Stimulated activated CD8-positive, alpha-beta memory T cell treated with anti-CD3 and anti-CD28 coated beads, Interleukin-12 subunit alpha, Interleukin-12 subunit beta, amount 100 ng/mL, for 4 hours (primary cell): Measurements from ENCODE around the gene TBC1D14.

Experiments used
- DNase-seq: peaks from one replicate; pipeline ENCODE4 v3.0.0-alpha.2; 2020; ENCODE audit warnings: low read depth

The TBC1D14 gene, protein sequence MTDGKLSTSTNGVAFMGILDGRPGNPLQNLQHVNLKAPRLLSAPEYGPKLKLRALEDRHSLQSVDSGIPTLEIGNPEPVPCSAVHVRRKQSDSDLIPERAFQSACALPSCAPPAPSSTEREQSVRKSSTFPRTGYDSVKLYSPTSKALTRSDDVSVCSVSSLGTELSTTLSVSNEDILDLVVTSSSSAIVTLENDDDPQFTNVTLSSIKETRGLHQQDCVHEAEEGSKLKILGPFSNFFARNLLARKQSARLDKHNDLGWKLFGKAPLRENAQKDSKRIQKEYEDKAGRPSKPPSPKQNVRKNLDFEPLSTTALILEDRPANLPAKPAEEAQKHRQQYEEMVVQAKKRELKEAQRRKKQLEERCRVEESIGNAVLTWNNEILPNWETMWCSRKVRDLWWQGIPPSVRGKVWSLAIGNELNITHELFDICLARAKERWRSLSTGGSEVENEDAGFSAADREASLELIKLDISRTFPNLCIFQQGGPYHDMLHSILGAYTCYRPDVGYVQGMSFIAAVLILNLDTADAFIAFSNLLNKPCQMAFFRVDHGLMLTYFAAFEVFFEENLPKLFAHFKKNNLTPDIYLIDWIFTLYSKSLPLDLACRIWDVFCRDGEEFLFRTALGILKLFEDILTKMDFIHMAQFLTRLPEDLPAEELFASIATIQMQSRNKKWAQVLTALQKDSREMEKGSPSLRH

DNA sequence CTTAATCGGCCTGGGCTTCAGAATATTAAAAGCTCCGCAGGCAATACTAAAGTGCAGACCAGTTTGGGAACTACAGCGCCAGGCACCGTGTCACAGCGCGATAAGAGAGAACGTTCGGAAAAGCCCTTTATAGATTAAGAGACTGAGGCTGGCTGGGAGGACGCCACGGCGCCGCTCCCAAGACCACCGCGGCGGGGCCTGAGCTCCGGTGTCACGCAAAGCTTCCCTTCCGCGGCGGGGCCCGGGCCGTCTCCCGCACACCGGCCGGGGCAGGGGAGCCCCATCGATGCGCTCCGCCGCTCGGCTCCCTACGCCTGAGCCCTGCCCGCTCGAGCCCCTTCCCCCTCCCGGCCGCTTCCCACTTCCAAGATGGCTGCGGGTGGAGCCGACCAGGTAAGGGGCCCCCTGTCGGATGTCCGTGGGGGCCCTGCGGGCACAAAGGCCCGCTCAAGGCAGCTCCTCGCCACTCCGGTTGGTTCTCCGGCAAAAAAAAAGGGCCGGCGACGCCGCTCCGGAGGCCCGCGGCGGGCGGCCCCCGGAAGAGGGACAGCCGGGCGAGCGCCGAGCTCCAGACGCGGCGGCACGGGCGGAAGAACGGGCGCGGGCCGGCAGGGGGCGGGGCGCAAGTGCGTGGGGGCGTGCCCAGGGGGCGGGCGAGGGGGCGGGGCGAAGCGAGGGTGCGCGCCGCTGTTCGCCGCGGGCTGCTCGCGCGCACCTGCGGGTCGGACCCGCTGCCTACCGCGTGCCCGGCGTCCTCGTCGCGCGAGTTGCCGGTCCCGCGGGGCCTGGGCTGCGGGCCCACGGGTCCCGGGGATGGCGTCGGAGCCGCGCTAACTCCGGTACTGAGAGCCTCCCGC lies at the start of gene TBC1D14:
TSS of gene TBC1D14 (plus strand) at position 714 of the 857 bp plus-strand sequence. CDS start 13,564 bp downstream, outside the sequence.
- peak; percentile 79 for DNase-seq

DNA sequence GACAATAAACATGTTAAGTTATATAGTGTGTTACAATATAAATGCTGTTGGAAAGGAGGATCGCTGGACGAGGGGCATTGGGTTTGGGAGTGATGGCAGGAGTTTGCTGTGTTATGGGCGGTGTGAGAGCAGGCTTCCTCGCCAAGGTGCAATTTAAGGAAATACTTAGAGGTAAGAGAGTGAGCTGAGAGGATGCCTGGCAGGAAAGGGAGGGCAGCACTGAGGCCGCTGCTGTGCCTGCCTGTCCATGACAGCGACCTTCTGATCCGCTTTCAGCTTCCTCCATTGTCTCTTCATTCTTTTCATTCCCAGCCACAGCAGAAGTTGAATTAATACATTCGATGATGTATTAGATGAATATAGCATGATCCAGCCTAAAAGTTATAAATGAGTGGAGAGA lies 41.2 kb upstream of the TBC1D14 start:
- DNase-seq = no peak

DNA sequence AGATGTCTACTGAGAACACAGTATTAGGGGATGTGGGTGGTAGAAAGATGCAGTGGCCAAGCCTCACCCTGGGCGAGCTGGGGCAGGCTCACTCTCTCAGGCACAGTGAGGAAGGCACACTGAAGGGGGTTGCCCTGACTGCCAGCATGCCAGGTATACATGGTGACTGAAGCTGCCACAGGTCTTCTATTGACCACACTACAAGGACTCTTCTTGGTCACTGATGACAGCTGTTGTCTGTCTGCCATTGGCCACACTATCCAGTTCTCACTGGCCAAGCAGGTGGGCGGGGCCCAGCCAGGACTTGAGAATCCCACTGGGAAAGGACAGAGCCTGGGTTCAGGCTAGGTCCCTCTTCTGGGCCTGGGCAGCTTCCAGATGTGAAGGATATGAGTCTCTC lies 39.7 kb upstream of the TBC1D14 start:
- no peak for DNase-seq

DNA sequence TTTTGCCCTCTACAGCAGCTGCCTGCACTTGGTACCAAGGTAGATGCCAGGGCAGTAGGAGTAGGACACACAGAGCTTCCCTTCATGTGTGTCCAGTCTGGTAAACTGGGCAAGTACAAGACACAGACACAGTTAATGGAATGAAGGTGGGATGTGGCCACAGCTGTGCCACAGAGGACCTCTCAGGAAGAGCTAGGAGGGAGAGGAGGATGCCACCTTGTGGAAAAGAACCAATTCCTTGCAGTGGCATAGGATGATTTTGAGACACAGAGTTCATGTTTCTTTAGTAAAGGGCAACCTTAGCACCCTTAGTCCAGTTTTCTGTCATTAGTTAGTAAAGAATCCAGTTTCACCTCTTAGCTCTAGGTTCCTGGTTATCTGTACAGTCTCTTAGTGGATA lies 36.3 kb upstream of the TBC1D14 start:
- no peak for DNase-seq

DNA sequence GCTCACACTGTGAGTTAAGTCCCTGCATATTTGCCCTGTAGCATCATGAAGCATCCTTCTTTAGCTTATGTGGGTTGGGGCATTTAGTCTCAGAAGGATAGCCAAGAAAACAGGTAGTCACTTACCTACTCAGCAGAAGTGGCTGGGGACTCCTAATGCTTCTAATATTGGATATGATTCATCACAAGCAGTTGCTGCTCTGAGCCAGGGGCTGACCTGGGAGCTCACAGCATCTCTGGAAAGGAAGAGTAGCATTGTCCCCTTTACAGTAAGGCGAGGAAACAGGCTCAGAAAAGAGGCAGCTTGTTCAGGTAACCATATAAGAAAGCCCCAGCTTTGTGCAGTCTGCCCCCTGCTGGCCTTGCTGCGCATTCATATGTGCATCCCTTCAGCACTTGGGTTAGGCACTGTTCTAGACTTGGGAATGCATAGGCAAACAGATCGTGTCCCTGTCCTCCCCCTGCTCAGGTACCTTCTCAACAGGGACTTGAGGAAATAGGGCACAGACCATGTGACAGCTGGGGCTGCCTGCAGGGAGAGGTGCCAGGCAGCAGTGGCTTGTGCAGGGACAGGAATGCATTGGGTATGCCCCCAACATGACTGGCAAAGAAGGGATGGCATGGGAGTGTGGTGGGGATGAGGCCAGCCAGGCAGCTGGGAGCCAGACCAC lies 35.7 kb upstream of the TBC1D14 start:
- DNase-seq = peak; percentile 60

DNA sequence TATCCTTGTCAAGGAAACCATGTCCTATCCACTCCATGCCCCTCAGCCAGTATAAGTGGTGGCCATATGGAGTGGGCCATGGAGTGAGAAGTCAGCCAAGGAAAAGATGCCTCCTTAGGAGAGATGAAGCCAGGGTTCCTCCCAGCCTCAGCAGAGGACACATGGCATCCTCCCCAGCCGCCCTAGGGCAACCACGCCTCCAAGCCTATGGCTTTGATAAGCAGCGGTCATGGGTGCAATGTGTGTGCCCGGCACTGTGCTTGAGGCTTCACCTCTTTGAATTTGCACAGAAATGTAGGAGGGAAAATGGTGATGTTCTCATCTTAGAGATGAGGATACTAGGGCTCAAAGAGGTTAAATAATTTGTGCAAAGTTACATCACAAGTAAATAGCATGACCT lies 34.6 kb upstream of the TBC1D14 start:
- DNase-seq = no peak

DNA sequence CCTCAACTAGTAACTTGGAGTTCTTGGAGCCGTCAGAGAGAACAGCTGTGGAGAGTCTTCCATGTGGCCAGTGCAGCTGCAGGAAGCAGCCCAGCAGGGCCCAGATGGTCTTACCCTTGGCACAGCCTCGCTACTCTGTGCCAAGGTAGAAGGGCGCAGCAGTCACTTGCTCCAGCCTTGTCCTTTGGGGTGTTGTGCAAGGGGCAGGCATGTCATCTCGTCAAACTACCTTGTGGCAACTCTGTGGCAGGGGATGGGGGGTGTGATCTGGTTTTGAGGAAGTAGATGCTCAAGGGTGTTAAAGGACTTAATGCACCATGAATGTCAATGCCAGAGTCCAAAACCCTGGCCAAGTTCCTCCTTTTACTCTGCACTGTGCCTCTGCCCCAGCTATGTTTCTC lies 34.2 kb upstream of the TBC1D14 start:
- no peak for DNase-seq

DNA sequence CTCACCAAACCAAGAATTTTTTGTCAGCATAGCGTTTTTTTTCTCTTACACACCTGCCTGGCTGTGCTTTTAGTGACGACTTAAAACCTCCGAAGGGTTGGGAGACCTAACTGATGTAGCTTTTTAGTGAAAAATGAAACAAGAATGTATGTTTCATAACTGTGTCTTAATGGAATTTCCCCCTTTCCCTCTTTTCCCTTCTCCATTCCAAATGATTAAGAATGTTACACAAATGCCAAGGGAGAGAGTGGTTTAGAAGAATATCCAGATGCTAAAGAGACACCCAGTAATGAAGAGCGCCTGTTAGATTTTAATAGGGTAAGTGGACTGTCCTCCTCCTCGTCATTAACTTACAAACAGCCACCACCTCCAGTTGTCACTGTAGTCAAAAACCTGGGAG lies 33.2 kb upstream of the TBC1D14 start:
- no peak for DNase-seq

DNA sequence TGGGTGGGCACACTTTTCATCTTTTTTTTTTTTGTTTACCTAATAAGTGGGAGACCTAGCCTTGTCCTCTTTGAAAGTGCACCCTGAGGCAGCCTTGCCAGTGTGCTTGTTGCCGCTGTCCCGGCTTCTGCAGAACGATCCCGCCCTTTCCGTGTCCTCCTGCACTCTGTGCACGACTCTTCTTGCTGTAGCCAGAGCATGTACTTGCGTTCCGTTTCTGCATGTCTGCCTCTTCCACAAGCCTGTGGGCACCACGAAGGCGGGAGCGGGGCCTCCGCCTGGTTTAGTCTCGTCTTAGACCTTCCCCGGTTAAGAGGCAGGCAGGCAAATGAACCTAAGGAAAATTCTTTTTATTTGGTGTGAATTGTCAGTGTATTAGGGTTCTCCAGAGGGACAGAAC lies 32.6 kb upstream of the TBC1D14 start:
- DNase-seq = no peak

DNA sequence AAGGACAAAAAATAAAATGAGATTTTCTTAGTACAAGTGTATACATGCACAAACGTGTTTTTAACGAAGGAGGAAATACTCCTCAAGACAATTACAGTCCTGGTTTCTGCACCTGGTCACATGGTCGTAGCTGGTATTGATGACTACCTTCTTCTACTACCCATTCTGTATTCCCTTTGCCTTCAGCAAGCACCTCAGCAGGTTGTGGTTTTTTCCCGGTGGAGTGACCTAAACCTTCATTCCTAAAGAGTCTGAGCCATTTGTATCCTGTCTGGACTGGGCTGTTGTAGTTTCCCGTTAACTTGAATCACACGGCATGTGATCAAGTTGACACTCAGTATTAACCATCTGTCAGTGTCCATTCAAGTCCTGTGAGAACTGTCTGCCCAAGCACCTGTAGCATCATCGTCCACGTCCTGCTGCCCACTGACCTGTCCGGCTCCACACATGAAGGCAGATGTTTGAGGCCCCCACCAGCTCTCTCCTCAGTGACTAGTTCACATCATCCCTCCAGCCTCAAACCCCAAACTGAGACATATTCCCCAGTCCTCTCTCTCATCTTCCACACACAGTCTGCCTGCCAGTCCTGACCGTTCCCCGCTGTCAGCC lies 31.1 kb upstream of the TBC1D14 start:
- no peak for DNase-seq

DNA sequence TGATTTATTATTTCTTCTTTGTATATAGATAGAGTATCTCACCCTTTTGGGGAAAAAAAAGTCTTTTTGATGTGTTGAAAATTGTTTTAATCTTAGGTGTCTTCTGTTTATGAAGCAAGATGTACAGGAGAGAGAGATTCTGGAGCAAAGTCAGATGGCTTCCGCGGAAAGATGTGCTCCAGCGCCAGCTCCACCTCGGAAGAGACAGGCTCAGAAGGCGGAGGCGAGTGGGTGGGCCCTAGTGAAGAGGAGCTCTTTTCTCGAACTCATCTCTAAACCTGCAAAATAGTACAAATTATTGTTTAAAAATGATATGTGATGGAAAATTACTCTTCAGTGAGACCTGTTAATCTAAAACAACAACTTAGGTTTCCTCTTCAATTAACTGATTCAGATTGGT lies 28.9 kb upstream of the TBC1D14 start:
- no peak for DNase-seq

DNA sequence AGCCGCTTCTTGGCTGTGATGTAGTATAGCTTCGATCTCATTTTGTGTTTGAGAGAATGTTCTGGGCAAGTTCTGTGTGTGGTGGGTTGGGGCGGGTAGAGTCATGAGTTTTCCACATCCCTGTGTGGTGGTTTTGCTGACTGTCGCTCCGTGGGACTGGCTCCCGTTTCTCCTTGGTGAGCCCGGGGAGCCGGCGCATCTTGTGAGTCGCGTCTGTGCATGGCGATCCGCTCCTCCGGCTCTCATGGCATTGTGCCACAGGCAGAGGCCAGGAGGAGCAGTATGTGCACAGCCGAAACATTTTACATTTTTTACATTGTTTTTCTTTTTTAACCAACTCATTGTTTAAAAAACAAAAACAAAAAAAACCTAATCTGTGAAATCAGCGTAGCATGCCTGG lies 27.7 kb upstream of the TBC1D14 start:
- DNase-seq = no peak

DNA sequence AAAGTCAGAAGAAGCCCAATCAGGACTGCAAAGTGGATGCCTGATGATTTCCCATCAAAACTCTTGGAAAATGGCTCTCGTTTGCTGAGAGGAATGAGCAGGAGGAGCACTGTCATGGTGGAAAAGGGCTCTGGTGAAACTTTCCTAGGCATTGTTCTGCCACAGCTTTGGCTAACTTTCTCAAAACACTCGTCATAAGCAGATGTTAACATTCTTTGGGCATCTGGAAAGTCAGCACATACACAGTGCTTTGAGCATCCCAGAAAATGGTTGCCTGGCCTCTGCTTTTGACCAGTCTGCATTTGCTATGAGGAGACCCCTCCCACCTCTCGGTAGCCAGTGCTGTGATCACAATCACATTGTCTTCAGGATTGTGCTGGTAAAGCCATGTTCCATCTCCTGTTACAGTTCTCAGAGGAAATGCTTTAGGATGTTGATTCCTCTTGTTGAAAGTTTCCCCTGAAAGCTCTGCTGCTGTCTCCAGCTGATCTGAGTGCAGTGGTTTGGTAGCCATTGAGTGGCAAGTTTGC lies 25.2 kb upstream of the TBC1D14 start:
- DNase-seq = no peak

DNA sequence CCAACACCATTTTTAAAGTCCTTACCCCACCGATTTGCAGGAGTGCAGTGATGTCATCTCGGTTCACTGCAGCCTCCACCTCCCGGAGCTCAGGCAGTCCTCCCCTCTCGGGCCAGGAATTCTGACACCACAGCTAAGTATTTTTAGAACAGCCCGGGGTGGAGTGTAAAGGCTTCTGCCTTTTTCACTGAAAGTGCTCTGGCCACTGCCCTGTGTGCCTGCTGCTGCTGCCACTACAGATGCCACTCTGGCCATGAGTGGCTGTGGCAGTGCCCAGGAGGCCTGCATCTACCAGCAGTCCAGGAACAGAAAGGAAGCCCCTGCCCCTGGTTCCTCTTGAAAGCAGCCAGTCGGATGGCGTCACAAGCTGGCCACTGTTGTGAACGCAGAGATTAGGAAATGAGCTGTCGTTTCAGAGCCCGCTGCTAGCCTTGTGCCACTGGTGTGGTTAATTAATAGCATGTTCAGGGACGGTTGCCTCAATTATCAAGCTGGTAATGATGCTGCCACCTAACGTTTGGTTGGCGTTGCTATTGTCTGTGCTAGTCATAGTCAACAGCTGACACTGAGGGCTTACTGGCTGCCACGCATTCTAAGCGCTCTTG lies 23.6 kb upstream of the TBC1D14 start:
- no peak for DNase-seq

DNA sequence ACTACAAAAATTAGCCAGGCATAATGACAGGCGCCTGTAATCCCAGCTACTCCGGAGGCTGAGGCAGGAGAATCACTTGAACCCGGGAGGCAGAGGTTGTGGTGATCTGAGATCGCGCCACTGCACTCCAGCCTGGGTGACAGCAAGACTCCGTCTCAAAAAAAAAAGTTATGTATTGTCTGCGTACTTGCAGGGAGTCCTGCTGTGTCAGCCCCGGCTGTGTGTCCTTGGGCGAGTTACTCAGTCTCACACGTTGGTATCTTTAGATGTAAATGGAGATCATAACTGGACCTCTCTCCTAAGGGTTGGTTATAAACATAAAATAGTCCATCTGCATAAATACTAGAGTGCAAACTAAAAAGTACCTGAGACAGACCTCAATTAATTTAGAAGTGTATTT lies 22.7 kb upstream of the TBC1D14 start:
- DNase-seq = no peak

DNA sequence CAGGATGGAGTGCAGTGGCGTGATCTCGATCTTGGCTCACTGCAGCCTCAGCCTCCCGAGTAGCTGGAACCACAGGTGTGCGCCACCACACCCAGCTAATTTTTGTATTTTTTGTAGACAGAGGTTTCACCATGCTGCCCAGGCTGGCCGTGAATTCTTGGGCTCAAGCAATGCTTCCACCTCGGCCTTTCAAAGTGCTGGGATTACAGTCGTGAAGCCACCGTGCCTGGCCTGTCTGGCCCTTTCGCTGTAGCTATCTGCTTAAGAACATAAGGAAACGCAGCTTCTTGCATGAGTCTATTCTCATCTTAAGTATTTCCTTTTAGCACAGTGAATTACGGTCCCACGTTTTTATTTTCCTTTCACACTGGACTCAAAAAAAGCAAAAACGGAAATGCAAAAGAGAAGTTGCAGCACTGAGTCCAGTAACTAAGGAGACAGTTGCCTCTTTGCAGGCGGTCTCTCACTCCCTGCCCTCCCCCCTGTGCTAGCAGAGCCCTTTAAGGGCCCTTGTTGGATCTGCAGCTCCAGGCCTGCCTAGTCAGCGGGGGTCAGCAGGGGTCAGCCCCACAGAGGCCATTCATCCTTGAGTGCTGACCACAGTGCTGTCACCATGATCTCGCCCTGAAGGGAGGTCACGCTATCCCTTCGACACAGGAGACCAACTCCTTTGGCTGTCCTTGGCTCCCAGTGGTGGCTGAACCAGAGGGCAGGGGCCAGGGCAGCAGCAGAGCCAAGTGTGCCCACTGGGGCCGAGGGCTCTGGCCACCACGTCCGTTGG lies 21.8 kb upstream of the TBC1D14 start:
- DNase-seq = no peak

DNA sequence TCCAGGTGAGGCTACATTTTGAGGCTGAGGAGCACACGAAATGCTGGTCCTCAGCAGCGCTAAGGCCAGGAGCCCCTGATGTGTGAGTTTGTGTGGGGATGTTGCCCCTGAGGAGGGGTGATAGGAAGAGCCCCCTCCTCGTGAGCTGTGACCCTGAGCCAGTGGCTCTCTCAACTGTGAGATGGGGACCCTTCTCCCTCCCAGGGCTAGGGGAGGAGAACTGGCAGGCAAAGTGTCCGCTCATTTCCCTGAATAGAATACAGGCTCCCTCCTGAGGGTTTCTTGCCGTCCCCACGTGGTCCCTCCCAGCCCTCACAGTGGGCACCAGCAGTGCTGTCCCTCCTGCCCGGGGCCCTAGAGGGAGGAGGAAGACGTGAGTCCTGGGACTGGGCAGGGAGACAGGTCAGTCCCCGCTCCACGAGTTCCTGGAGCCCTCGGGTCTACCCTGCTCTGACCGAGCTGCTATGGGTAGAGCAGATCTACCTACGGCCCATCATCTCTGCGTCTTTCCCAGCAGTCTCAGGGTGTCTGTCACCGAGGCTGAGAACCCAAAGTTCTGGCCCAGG lies 21.0 kb upstream of the TBC1D14 start:
- no peak for DNase-seq

DNA sequence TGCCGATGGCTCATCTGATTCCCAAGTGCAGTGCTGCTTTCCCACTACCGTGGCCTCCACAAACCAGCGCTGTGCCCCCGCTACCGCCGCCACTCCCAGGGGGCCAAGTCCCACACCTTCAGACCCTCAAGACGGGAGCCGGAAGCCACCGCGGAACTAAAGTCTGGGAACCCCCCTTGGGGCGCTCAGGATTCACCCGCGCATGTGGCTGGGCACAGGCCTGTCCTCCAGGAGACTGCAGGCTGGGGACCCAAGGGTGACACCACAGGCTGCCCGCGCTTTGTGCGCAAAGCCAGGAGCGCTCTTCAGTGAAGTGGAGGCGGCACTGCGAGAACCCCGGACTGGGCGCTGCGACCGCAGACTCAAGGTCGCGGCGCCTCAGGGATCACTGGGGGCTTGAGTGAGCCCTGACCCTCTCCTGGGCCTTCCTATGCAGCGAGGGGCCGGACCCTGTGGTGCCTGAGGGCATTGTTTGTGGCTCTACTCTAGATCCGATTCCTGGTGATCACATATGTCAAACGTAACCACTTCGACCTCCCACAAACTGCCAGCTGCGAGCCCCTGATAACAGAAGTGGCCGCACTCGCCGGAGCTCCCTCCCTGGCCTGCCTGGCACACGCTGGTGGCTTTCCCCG lies 20.4 kb upstream of the TBC1D14 start:
- DNase-seq = no peak

DNA sequence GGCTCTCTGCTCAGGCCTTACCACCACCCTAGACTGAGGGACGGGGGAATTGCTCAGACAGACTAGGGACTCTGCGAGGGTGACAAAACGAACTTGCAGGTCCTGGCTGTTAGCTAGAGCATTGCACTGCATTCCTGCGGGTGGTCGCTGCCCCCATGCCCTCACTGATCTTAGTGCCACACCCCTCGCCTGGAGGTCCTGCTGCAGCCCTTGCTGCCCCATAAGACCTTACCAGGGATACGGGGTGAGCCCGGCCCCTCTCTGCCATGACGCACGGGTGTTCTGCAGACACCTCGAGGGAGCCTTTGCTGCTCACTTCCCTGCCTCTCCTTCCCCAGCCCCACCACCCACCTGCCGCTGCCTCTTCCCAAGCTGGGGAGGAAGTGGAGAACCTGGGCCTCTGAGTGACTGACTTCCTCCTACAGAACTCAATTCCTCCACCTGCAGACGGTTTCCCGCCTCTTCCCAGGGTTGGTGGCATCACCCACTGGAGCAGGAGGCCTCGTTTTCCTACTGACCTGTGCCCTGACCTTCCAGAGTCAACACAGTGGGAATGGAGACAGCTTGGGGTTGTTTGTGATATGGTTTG lies 19.8 kb upstream of the TBC1D14 start:
- no peak for DNase-seq
